22Rv1 (cell line): ENCODE data around the gene TAF3.

Experiments
- CTCF ChIP-seq: fragments of 450-650 bp; IDR thresholded peaks from 2 replicates; pipeline ENCODE4 v1.5.1; 2017; ENCODE audit warnings: mild to moderate bottlenecking
- ZFX ChIP-seq: fragments of 450-650 bp; IDR thresholded peaks from 2 replicates; pipeline ENCODE4 v1.6.1; 2017; ENCODE audit warnings: antibody characterized with exemption, borderline replicate concordance

DNA sequence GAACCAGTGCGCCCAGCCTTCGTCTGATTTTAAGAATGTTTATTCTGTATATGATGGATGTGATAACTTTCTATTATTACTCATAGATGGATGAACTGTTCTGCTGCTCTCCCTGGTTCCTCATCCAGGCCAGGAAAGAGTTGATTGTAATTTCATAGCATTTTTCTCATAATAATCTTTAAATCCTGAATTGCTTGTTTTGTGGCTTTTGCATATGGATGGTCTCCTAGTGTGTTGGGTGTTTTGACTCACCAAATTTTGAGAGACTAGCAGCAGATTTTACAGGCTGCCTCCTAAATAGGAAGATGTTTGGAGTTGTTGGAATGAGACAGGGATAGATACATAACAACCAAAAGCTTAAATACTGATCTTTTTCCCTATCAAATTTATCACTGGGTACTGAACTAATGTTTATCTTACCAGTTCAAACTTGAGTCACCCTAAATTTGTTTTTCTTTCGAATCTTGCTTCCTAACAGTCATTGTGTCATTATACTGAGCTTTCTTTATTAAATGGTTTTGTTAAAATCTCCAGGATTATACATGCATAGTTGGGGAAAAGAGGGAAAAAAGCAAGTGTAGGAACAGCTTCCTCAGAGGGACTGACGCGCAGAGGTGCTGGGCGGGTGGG lies 130.2 kb downstream of the TAF3 start:
- TF ChIP-seq CTCF: no peak
- TF ChIP-seq ZFX: no peak
